Measurements from ENCODE around the gene PLXNA4.

The PLXNA4 gene

DNA sequence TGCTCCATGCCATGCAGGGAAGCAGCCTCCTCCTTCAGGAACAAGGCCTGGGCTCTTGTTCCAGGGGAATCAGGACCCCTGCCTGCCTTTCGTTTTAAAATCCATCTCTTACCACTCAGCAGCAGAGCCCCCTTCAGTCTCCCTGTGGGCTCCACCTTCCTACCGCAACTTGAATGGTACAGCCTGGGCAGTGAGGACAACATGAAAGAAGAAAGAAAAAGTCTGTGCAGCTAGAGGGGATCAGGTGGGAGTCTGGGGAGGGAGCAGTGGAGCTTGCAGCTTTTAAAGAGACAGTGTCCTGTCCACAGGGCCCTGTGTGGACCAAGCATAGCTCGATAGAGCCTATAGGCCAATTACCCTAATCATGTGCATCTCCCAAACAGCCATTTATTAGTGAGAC is 3.7 kb downstream of the PLXNA4 start:
- no peaks in the 10 kb centered on the region for H3K27me3 ChIP-seq
- DNase-seq, result no peak
- no peaks in the 10 kb centered on the region for H3K4me1 ChIP-seq
- TF ChIP-seq, protein P1, sequence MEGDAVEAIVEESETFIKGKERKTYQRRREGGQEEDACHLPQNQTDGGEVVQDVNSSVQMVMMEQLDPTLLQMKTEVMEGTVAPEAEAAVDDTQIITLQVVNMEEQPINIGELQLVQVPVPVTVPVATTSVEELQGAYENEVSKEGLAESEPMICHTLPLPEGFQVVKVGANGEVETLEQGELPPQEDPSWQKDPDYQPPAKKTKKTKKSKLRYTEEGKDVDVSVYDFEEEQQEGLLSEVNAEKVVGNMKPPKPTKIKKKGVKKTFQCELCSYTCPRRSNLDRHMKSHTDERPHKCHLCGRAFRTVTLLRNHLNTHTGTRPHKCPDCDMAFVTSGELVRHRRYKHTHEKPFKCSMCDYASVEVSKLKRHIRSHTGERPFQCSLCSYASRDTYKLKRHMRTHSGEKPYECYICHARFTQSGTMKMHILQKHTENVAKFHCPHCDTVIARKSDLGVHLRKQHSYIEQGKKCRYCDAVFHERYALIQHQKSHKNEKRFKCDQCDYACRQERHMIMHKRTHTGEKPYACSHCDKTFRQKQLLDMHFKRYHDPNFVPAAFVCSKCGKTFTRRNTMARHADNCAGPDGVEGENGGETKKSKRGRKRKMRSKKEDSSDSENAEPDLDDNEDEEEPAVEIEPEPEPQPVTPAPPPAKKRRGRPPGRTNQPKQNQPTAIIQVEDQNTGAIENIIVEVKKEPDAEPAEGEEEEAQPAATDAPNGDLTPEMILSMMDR (IDR thresholded peaks at IDR 0.05; ENCODE audit: low read depth, low read length), result no peak
- H3K36me3 ChIP-seq, result peaks cover 4% of the 10 kb centered on the region
- no peak overlapping the region for H3K4me3 ChIP-seq (ENCODE audit: low read depth, low read length)
- H3K9me3 ChIP-seq, result no peaks in the 10 kb centered on the region

DNA sequence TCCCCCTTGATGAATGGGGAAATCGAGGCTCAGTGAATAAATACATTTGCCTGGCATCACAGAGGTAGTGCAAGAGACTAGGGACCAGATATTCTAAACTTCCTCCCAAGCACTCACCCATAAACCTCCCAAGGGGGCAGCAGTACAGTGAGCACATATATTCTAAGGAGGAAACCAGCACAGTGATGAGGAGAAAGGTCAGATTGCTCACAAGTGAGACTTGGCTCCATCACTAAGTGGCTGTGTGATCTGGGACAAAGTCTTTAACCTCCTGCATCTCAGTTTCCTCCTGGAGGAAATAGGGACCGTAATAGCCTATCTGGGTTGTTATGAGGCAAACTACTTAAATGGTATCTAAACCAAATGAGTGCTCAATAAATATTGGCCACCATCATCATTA is 4.3 kb downstream of the PLXNA4 start:
- Histone ChIP-seq H3K4me3 (ENCODE audit: low read depth, low read length) (no peak overlapping the region), H3K36me3 (peaks cover 4% of the 10 kb centered on the region), H3K4me1 (no peaks in the 10 kb centered on the region), H3K9me3 (no peaks in the 10 kb centered on the region), H3K27me3 (no peaks in the 10 kb centered on the region)
- TF ChIP-seq, protein P1 (IDR thresholded peaks at IDR 0.05; ENCODE audit: low read depth, low read length), result no peak
- no peak for DNase-seq

DNA sequence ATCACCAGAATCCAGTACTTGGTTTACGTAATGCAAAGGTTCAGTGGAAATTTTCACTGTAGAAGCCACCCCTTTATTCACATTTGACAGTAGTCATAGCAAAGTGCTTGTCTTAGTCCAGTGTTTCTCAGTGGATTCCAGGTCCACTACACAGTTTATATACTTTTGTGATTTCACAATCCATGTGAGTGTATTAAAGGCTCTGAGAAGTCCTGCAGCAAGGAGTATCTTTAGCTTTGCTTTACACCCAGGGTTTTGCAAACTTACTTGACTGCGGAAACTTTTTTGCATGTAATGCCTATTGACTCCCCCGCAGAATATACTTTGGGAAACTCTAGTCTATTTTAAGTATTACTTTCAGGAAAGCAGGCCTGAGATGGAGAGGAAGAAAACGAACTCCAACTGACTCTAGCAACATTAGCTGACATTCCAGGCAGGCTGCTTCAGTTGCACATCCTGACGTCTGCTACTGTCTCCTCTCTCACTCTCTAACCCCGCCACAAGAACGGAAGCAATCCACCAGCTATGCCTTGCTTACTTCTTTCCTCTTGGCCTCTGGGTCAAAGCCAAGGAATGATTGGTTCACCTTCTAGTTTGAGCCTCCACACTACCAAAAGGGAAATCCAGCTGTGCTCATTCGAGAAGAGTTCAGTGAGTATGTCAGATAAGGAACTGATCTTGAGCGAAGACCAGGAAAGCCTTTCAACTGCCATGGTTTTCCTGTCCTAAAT is 6.2 kb downstream of the PLXNA4 start:
- DNase-seq, result no peak
- Histone ChIP-seq H3K4me1 (no peaks in the 10 kb centered on the region), H3K27me3 (no peaks in the 10 kb centered on the region), H3K36me3 (peaks cover 8% of the 10 kb centered on the region), H3K9me3 (no peaks in the 10 kb centered on the region), H3K4me3 (ENCODE audit: low read depth, low read length) (no peak overlapping the region)
- TF ChIP-seq, protein P1 (IDR thresholded peaks at IDR 0.05; ENCODE audit: low read depth, low read length), result no peak

- DNase-seq, result no peak
- Histone ChIP-seq H3K27me3 (no peaks in the 10 kb centered on the region), H3K9me3 (no peaks in the 10 kb centered on the region), H3K4me1 (no peaks in the 10 kb centered on the region), H3K36me3 (peaks cover 8% of the 10 kb centered on the region), H3K4me3 (ENCODE audit: low read depth, low read length) (no peak overlapping the region)
- TF ChIP-seq, protein P1 (IDR thresholded peaks at IDR 0.05; ENCODE audit: low read depth, low read length), result no peak
These were observed 7.3 kb downstream of the PLXNA4 start for GRCh38 chr7:132568962-132569361.

- Histone ChIP-seq H3K36me3 (peaks cover 8% of the 10 kb centered on the region), H3K27me3 (no peaks in the 10 kb centered on the region), H3K4me3 (ENCODE audit: low read depth, low read length) (no peak overlapping the region), H3K9me3 (no peaks in the 10 kb centered on the region), H3K4me1 (no peaks in the 10 kb centered on the region)
- DNase-seq, result no peak
- TF ChIP-seq, protein P1 (IDR thresholded peaks at IDR 0.05; ENCODE audit: low read depth, low read length), result no peak
These were observed 10.4 kb downstream of the PLXNA4 start for GRCh38 chr7:132565885-132566284.

DNA sequence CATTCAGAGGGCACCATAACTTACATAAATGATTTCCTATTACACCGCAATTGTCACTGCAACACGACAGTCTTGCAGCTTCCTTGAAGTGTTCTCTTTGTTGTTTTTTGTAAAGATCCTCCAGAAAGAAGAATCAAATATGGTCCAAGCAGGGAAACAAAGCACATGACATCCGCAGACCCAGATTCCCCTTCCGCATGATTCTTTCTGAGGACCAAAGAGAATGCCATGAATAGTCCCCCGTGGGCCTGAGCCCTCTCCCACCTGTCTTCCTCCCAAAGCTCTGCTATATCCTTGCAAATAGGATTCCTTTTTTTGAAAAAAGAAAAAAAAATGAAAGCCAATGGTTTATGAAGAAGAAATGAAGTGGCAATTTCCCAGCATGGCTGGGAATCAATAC is 10.8 kb downstream of the PLXNA4 start:
- TF ChIP-seq, protein P1 (IDR thresholded peaks at IDR 0.05; ENCODE audit: low read depth, low read length), result no peak
- Histone ChIP-seq H3K36me3 (peaks cover 3% of the 10 kb centered on the region), H3K27me3 (no peaks in the 10 kb centered on the region), H3K4me1 (no peaks in the 10 kb centered on the region), H3K4me3 (ENCODE audit: low read depth, low read length) (no peak overlapping the region), H3K9me3 (no peaks in the 10 kb centered on the region)
- no peak for DNase-seq
